GM23338 (cell line): Measurements from ENCODE around the gene GRK5. TPM values are rescaled to one million over a fixed set of nuclear protein-coding genes. Genes with fewer than 3 reads are reported as not detected.

Source experiments
- ATAC-seq: fragments of 200-7000 bp; cut with Tn5 transposase; 3 replicates; pipeline ENCODE4 v1.9.1; 2020
- DNase-seq: peaks from one replicate; pipeline ENCODE4 v3.0.0-alpha.2; 2015; ENCODE audit warnings: low spot score
- H2AFZ ChIP-seq: fragments of 200-600 bp; sonication (generic); 2 replicates; pipeline ENCODE4 v1.8.0; 2016; ENCODE audit warnings: antibody characterized with exemption, mild to moderate bottlenecking, moderate library complexity
- H3F3A ChIP-seq: fragments of 200-600 bp; sonication (generic); replicated peaks from 2 replicates; pipeline ENCODE4 v1.8.0; 2017; ENCODE audit warnings: antibody characterized with exemption, mixed run types, low read depth
- H3K27ac ChIP-seq: fragments of 200-600 bp; sonication (generic); 2 replicates; pipeline ENCODE4 v1.6.1; 2016; ENCODE audit warnings: low read depth
- H3K27me3 ChIP-seq: fragments of 200-600 bp; sonication (generic); 2 replicates; pipeline ENCODE4 v1.8.0; 2016; ENCODE audit warnings: mild to moderate bottlenecking, mixed run types, moderate library complexity; ENCODE audit not compliant: insufficient read depth
- H3K36me3 ChIP-seq: fragments of 200-600 bp; sonication (generic); 2 replicates; pipeline ENCODE4 v1.8.0; 2016; ENCODE audit warnings: mild to moderate bottlenecking; ENCODE audit not compliant: insufficient read depth
- H3K4me1 ChIP-seq: fragments of 200-600 bp; sonication (generic); 2 replicates; pipeline ENCODE4 v1.8.0; 2016; ENCODE audit warnings: mild to moderate bottlenecking, moderate library complexity; ENCODE audit not compliant: insufficient read depth
- H3K4me2 ChIP-seq: fragments of 200-600 bp; sonication (generic); 2 replicates; pipeline ENCODE4 v1.7.1; 2017; ENCODE audit warnings: mixed run types
- H3K4me3 ChIP-seq: fragments of 200-600 bp; sonication (generic); 2 replicates; pipeline ENCODE4 v1.6.1; 2016; ENCODE audit warnings: mixed run types
- H3K79me2 ChIP-seq: fragments of 200-600 bp; sonication (generic); replicated peaks from 2 replicates; pipeline ENCODE4 v1.8.0; 2017; ENCODE audit warnings: mild to moderate bottlenecking; ENCODE audit not compliant: insufficient read depth
- H3K9me2 ChIP-seq: fragments of 200-600 bp; sonication (generic); 2 replicates; pipeline ENCODE4 v1.8.0; 2017; ENCODE audit not compliant: insufficient read depth
- H4K20me1 ChIP-seq: fragments of 200-600 bp; sonication (generic); replicated peaks from 2 replicates; pipeline ENCODE4 v1.8.0; 2017; ENCODE audit warnings: mild to moderate bottlenecking; ENCODE audit not compliant: insufficient read depth
- H3K27ac Mint-ChIP-seq: 2 replicates; pipeline ENCODE4 v1.8.0; 2020; ENCODE audit warnings: inconsistent platforms, mild to moderate bottlenecking, moderate library complexity, mixed read lengths
- H3K27me3 Mint-ChIP-seq: 3 replicates; pipeline ENCODE4 v1.8.0; 2022; ENCODE audit warnings: low read depth, mild to moderate bottlenecking, moderate library complexity, mixed read lengths, inconsistent platforms; ENCODE audit not compliant: insufficient read depth, poor library complexity
- H3K36me3 Mint-ChIP-seq: 3 replicates; pipeline ENCODE4 v1.8.0; 2021; ENCODE audit warnings: low read depth, mild to moderate bottlenecking, inconsistent platforms, moderate library complexity, mixed read lengths
- H3K4me1 Mint-ChIP-seq: 3 replicates; pipeline ENCODE4 v1.8.0; 2020; ENCODE audit warnings: mild to moderate bottlenecking, inconsistent platforms, mixed read lengths
- H3K4me3 Mint-ChIP-seq: 3 replicates; pipeline ENCODE4 v1.8.0; 2021; ENCODE audit warnings: moderate library complexity, mild to moderate bottlenecking, inconsistent platforms, mixed read lengths
- H3K9me3 Mint-ChIP-seq: 3 replicates; pipeline ENCODE4 v1.8.0; 2020; ENCODE audit warnings: moderate library complexity, mild to moderate bottlenecking, inconsistent platforms, mixed read lengths
- CREB1 ChIP-seq: fragments of 250-450 bp; sonication (Bioruptor Pico); IDR thresholded peaks from 2 replicates; pipeline ENCODE4 v1.5.0; 2020; ENCODE audit warnings: low read depth, mild to moderate bottlenecking, moderate library complexity
- CTCF ChIP-seq, 2 experiments: fragments of 200-600 bp in 1 of 2; sonication (generic) in 1 of 2; conservative IDR thresholded peaks; 2 replicates each; pipeline versions ENCODE4 v1.5.1 to v1.6.1; 2016 to 2017; ENCODE audit warnings: antibody characterized with exemption in 2 of 2, low read depth in 2 of 2, mild to moderate bottlenecking in 2 of 2, moderate library complexity in 1 of 2
- EZH2 ChIP-seq: fragments of 200-600 bp; sonication (generic); IDR thresholded peaks from one replicate; pipeline ENCODE4 v1.8.0; 2017; ENCODE audit warnings: antibody characterized with exemption, mild to moderate bottlenecking, low read depth; ENCODE audit not compliant: unreplicated experiment
- POLR2AphosphoS5 ChIP-seq: IDR thresholded peaks from 2 replicates; pipeline ENCODE4 v1.6.1; 2016; ENCODE audit warnings: antibody characterized with exemption, low read depth
- REST ChIP-seq: IDR thresholded peaks from one replicate; pipeline ENCODE4 v1.6.1; 2018; ENCODE audit warnings: antibody characterized with exemption; ENCODE audit not compliant: unreplicated experiment
- STAT1 ChIP-seq: IDR thresholded peaks from one replicate; pipeline ENCODE4 v1.6.1; 2016; ENCODE audit warnings: antibody characterized with exemption; ENCODE audit not compliant: unreplicated experiment
- ZNF114 ChIP-seq: fragments of 250-450 bp; sonication (Bioruptor Pico); IDR thresholded peaks from 2 replicates; pipeline ENCODE4 v1.5.0; 2020; ENCODE audit warnings: mild to moderate bottlenecking, moderate library complexity
- ZNF331 ChIP-seq: fragments of 250-450 bp; sonication (Bioruptor Pico); IDR thresholded peaks from 2 replicates; pipeline ENCODE4 v1.5.0; 2020; ENCODE audit warnings: low read depth, mild to moderate bottlenecking, moderate library complexity
- ZNF462 ChIP-seq: fragments of 250-450 bp; sonication (Bioruptor Pico); IDR thresholded peaks from 2 replicates; pipeline ENCODE4 v1.5.0; 2020; ENCODE audit warnings: mild to moderate bottlenecking, moderate library complexity
- polyA plus RNA-seq: library from polyadenylated mRNA; unstranded; fragments of >200 nt; fragmentation: Nextera tagmentation; extraction: Ambion mirVana; gene quantifications from 2 replicates; pipeline ENCODE4 v1.2.1, GENCODE V29; 2016
- total RNA-seq: library from RNA; depleted of rRNA; stranded (reverse); fragments of >200 nt; shearing (Covaris generic); gene quantifications from 2 replicates; pipeline ENCODE4 v1.2.3, GENCODE V29; 2014

Gene GRK5
- total and polyA plus RNA-seq, 2 experiments from 2014 or later, result 0.53 to 2.0 TPM

- Mint-ChIP-seq H3K4me1 (peaks cover 3% of the 10 kb centered on the region; the same call in 1 of the 3 replicates), H3K36me3 (no peaks in the 10 kb centered on the region), H3K27ac (no peak overlapping the region), H3K27me3 (peaks cover 3% of the 10 kb centered on the region), H3K4me3 (no peak overlapping the region), H3K9me3 (no peaks in the 10 kb centered on the region)
- Histone ChIP-seq H3K4me1 (no peaks in the 10 kb centered on the region), H3K36me3 (no peaks in the 10 kb centered on the region), H3K79me2 (no peaks in the 10 kb centered on the region), H3K4me3 (no peak overlapping the region), H2AFZ (no peak overlapping the region), H3K27ac (no peak overlapping the region), H4K20me1 (no peaks in the 10 kb centered on the region; the same call in 1 of the 2 replicates), H3K9me2 (no peaks in the 10 kb centered on the region), H3K27me3 (no peaks in the 10 kb centered on the region), H3F3A (no peaks in the 10 kb centered on the region), H3K4me2 (no peak overlapping the region)
- DNase-seq (no peak), ATAC-seq (no peak; the same call in 2 of the 3 replicates)
- TF ChIP-seq EZH2 (no peak), REST (no peak), CREB1 (no peak), CTCF (conservative IDR thresholded peaks at IDR 0.05; ENCODE audit: low read depth in 2 of 2) (no peak), POLR2AphosphoS5 (no peak), STAT1 (no peak), ZNF331 (no peak)
Measured at GRCh38 chr10:119378737-119379067, 171.3 kb downstream of the GRK5 start.

GRCh38 chr10:119379466-119380071 is 172.2 kb downstream of the GRK5 start:
- no peaks in the 10 kb centered on the region; the same call in 1 of the 2 replicates for H4K20me1 ChIP-seq
- DNase-seq (no peak), ATAC-seq (no peak)
- no peak overlapping the region for H3K27ac Mint-ChIP-seq
- H3K4me1 Mint-ChIP-seq, result peaks cover 3% of the 10 kb centered on the region; the same call in 1 of the 3 replicates
- H3K36me3 ChIP-seq, result no peaks in the 10 kb centered on the region
- no peaks in the 10 kb centered on the region for H3F3A ChIP-seq
- no peaks in the 10 kb centered on the region for H3K9me2 ChIP-seq
- H3K4me1 ChIP-seq, result no peaks in the 10 kb centered on the region
- H3K9me3 Mint-ChIP-seq, result no peaks in the 10 kb centered on the region
- no peak overlapping the region for H2AFZ ChIP-seq
- no peak overlapping the region for H3K4me3 Mint-ChIP-seq
- H3K79me2 ChIP-seq, result no peaks in the 10 kb centered on the region
- no peaks in the 10 kb centered on the region for H3K36me3 Mint-ChIP-seq
- H3K27me3 Mint-ChIP-seq, result peaks cover 3% of the 10 kb centered on the region
- no peak overlapping the region for H3K27ac ChIP-seq
- H3K27me3 ChIP-seq, result no peaks in the 10 kb centered on the region
- no peak overlapping the region for H3K4me3 ChIP-seq
- H3K4me2 ChIP-seq, result no peak overlapping the region
- TF ChIP-seq STAT1 (no peak), ZNF462 (no peak), ZNF114 (CRISPR knock-in tag) (no peak), POLR2AphosphoS5 (no peak)
